BLaER1 treated with 17β-estradiol and CSF1 and Interleukin-3, amounts not matched to agents 10 nM and 100 nM (cell line): ENCODE measurements around the gene OST4.

Experiments used
- H3K27ac ChIP-seq, 11 experiments: shearing (Covaris generic); formaldehyde crosslinking; 2 replicates each; pipeline ENCODE4 v1.8.1; 2022
- H3K27me3 ChIP-seq, 11 experiments: shearing (Covaris generic); formaldehyde crosslinking; 2 replicates each; pipeline ENCODE4 v1.8.1; 2022
- H3K36me3 ChIP-seq, 11 experiments: shearing (Covaris generic); formaldehyde crosslinking; 2 replicates each; pipeline ENCODE4 v1.8.1; 2022
- H3K4me1 ChIP-seq, 10 experiments: shearing (Covaris generic); formaldehyde crosslinking; 2 replicates each; pipeline ENCODE4 v1.8.1; 2022
- H3K4me2 ChIP-seq, 11 experiments: shearing (Covaris generic); formaldehyde crosslinking; 2 replicates each; pipeline ENCODE4 v1.8.1; 2022
- H3K4me3 ChIP-seq, 10 experiments: shearing (Covaris generic); formaldehyde crosslinking; 2 replicates each; pipeline ENCODE4 v1.8.1; 2022
- H3K9ac ChIP-seq, 11 experiments: shearing (Covaris generic); formaldehyde crosslinking; 2 replicates each; pipeline ENCODE4 v1.8.1; 2022
- H3K9me3 ChIP-seq, 11 experiments: shearing (Covaris generic); formaldehyde crosslinking; replicated peaks in 1 of 11; 2 replicates each; pipeline ENCODE4 v1.8.1; 2022
- H4K20me1 ChIP-seq, 11 experiments: shearing (Covaris generic); formaldehyde crosslinking; 2 replicates each; pipeline ENCODE4 v1.8.1; 2022
- Cebpa-rat ChIP-seq, 11 experiments: shearing (Covaris generic); IDR thresholded peaks; 2 replicates each; pipeline ENCODE4 v1.8.1; 2022

Gene OST4

GRCh38 chr2:27094353-27094984 lies 23.0 kb upstream of the OST4 start:
- Histone ChIP-seq H3K27me3 (no peaks in the 10 kb centered on the region), H3K9me3 (no peaks in the 10 kb centered on the region), H3K4me1 (peaks cover 18 to 43% (median 30%) of the 10 kb centered on the region in 10 experiments), H3K4me3 (no peak overlapping the region), H3K36me3 (no peaks in the 10 kb centered on the region), H3K9ac (no peak overlapping the region), H3K27ac (no peak overlapping the region), H4K20me1 (no peaks in the 10 kb centered on the region), H3K4me2 (no peak overlapping the region)
- no peak for TF ChIP-seq Cebpa-rat (IDR thresholded peaks at IDR 0.05)

DNA sequence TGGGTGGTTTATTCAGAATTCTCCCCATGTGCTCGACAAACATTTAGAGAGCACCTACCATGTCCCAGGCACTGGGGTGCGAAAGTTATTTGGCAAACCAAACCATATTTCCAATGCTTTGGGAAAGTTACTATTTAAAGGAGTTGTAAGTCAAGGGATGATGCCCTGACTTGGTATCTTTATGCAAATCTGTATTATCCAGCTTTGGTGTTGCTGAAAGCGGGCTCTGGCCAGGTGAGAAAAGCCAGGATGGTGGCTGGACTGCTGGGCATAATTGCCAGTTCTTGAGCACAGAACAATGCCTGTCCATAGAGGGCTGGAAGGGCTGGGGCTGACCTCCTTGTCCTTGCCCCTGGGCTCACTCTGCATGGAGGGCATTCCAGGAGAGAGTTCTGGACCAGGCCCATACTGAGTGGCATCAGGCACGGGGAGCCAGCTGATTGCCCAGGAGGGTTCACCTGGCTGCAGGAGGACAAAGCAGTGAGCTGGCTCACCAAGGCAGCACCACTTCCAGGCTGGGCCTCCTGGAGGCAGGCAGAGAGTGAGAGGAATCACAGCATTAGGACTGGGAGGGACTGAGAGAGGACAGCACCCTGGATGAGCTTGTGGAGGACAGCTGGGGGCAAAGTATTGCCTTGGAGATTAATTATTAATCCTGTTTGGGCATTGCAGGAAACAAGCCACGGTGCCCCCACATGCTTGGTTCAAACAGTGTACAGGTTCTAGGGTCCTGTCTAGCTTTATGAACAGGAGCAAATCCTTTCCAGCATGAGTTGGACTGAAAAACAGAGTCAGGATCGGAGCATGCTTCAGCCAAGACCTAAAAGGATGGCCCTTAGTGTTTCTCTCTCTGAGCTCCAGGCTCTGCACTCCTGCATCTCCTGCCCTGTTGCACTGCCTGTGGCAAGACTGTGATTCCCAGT lies 22.2 kb upstream of the OST4 start:
- Histone ChIP-seq H3K27ac (no peak overlapping the region), H3K4me2 (no peak overlapping the region), H3K4me3 (no peak overlapping the region), H3K27me3 (no peaks in the 10 kb centered on the region), H3K36me3 (no peaks in the 10 kb centered on the region), H3K4me1 (peaks cover 18 to 43% (median 31%) of the 10 kb centered on the region in 10 experiments), H4K20me1 (no peaks in the 10 kb centered on the region), H3K9me3 (no peaks in the 10 kb centered on the region), H3K9ac (no peak overlapping the region)
- TF ChIP-seq Cebpa-rat (IDR thresholded peaks at IDR 0.05), result no peak

DNA sequence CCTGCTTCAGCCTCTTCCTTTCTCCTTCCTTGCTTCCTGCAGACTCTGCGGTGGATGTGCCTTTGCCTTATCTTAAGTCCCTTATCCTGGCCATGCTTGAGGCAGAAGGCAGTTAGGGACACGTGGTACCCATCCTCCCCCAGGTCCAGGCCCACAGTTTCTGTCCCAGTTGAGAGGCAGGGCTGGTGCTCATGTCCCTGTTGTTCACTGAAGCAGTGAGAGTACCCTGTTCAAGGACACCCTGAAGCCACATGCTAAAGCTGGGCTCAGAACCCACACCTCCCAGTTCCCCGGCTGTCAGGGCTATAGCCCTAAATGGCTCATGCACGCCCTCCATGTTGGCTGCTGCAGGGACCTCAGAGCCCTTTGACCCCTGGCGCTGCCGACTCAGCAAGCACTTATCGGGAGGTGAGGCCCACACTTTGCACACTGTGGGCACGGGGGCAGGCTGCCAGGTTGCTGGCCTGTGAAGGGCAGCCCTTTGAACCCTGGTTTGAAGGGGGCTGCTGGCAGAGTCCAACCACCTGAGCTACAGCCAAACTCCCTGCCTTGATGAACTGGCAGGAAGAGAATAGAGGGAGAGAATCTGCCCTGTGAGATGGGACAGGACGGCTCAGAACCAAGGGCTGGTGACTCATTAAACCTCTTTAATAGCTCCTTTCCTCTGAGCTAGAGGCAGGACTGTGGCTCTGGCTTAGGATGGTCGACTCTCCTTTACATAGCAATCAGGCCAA lies 21.4 kb upstream of the OST4 start:
- Histone ChIP-seq H3K36me3 (no peaks in the 10 kb centered on the region), H3K4me3 (no peak overlapping the region), H3K9ac (no peak overlapping the region), H3K4me2 (no peak overlapping the region), H3K27ac (no peak overlapping the region), H3K4me1 (peaks cover 18 to 49% (median 35%) of the 10 kb centered on the region in 10 experiments), H4K20me1 (no peaks in the 10 kb centered on the region), H3K9me3 (no peaks in the 10 kb centered on the region), H3K27me3 (no peaks in the 10 kb centered on the region)
- TF ChIP-seq Cebpa-rat (IDR thresholded peaks at IDR 0.05), result no peak

GRCh38 chr2:27091746-27092695 lies 20.6 kb upstream of the OST4 start:
- H3K27ac ChIP-seq, result no peak overlapping the region
- TF ChIP-seq Cebpa-rat (IDR thresholded peaks at IDR 0.05), result no peak
- peaks cover 16 to 57% (median 42%) of the 10 kb centered on the region in 10 experiments for H3K4me1 ChIP-seq
- H3K36me3 ChIP-seq, result no peaks in the 10 kb centered on the region
- peaks cover 0 to 5% (median 0%) of the 10 kb centered on the region in 11 experiments; a peak in 3 of 22 replicates for H4K20me1 ChIP-seq
- no peaks in the 10 kb centered on the region for H3K27me3 ChIP-seq
- H3K4me3 ChIP-seq, result no peak overlapping the region
- H3K9me3 ChIP-seq, result no peaks in the 10 kb centered on the region
- H3K9ac ChIP-seq, result no peak overlapping the region
- H3K4me2 ChIP-seq, result no peak overlapping the region

GRCh38 chr2:27089111-27089954 lies 17.9 kb upstream of the OST4 start:
- Histone ChIP-seq H3K27me3 (no peaks in the 10 kb centered on the region), H3K9me3 (no peaks in the 10 kb centered on the region), H3K4me3 (no peak overlapping the region), H3K27ac (no peak overlapping the region), H3K9ac (no peak overlapping the region), H4K20me1 (peaks cover 0 to 27% (median 9%) of the 10 kb centered on the region in 11 experiments; a peak in 11 of 22 replicates), H3K4me2 (peak overlapping the region in 8 of 11 experiments; percentile 34 to 99 (median 40); a peak in 13 of 22 replicates), H3K4me1 (peaks cover 23 to 69% (median 53%) of the 10 kb centered on the region in 10 experiments), H3K36me3 (peaks cover 0 to 12% (median 6%) of the 10 kb centered on the region in 11 experiments; a peak in 13 of 22 replicates)
- no peak for TF ChIP-seq Cebpa-rat (IDR thresholded peaks at IDR 0.05)

GRCh38 chr2:27088634-27089033 lies 17.2 kb upstream of the OST4 start:
- Histone ChIP-seq H3K36me3 (peaks cover 5 to 19% (median 12%) of the 10 kb centered on the region in 11 experiments; a peak in 17 of 22 replicates), H3K9ac (no peak overlapping the region), H3K4me2 (peak overlapping the region in 5 of 11 experiments; percentile 11 to 99 (median 88); a peak in 4 of 22 replicates), H3K4me1 (peaks cover 30 to 76% (median 60%) of the 10 kb centered on the region in 10 experiments), H3K27ac (no peak overlapping the region), H3K9me3 (no peaks in the 10 kb centered on the region), H3K27me3 (no peaks in the 10 kb centered on the region), H3K4me3 (no peak overlapping the region), H4K20me1 (peaks cover 0 to 34% (median 16%) of the 10 kb centered on the region in 11 experiments; a peak in 12 of 22 replicates)
- no peak for TF ChIP-seq Cebpa-rat (IDR thresholded peaks at IDR 0.05)

GRCh38 chr2:27087823-27088410 lies 16.5 kb upstream of the OST4 start:
- H3K4me1 ChIP-seq, result peaks cover 37 to 81% (median 67%) of the 10 kb centered on the region in 10 experiments
- no peak overlapping the region for H3K27ac ChIP-seq

More at GRCh38 chr2:27087823-27088410, 16.5 kb upstream of the OST4 start:
- Histone ChIP-seq H3K36me3 (peaks cover 12 to 26% (median 19%) of the 10 kb centered on the region in 11 experiments), H3K9me3 (no peaks in the 10 kb centered on the region), H3K4me2 (peak overlapping the region in 8 of 11 experiments; percentile 88 to 99 (median 95); a peak in 13 of 22 replicates), H3K9ac (no peak overlapping the region), H4K20me1 (peaks cover 0 to 41% (median 23%) of the 10 kb centered on the region in 11 experiments; a peak in 13 of 22 replicates), H3K27me3 (no peaks in the 10 kb centered on the region), H3K4me3 (no peak overlapping the region)
- no peak for TF ChIP-seq Cebpa-rat (IDR thresholded peaks at IDR 0.05)
